Right lobe of liver (tissue), 4 donors: Measurements from ENCODE around the gene MCF2L2.

Experiments
- POLR2A ChIP-seq: fragments of 450-650 bp; IDR thresholded peaks from one replicate; pipeline ENCODE4 v1.6.1; 2017; ENCODE audit warnings: antibody characterized with exemption, mild to moderate bottlenecking
- TF ChIP-seq, protein P1 (sequence below), 4 donors: fragments of 200-600 bp in 3 of 4; fragments of 450-650 bp in 1 of 4; IDR thresholded peaks; one replicate each; pipeline versions ENCODE4 v1.5.1 to v1.8.0; 2016 to 2022; ENCODE audit warnings: antibody characterized with exemption in 4 of 4, mild to moderate bottlenecking in 2 of 4
- donor health status: DM: no; HTN: no; CAD: no.
- donor health status: DM: no; HTN: no; CAD: no.
- donor health status: DM: no; HTN: yes; CAD: no.

DNA sequence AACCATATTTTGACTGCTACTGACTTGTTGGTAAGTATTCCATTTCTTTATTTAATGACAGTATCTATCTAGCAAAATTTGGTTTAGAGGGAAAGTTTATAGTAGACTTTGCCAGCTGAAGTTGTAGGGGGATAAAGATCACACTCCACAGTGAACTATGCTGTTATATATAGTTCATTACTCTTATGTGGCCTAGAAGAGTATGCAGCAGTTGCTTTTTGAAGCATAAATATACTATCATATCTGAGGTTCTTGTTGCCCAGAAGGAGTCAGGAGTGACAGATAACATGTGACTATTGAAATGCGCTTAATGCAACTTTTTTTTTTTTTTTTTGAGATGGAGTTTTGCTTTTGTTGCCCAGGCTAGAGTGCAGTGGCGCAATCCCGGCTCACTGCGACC is 25.6 kb upstream of the MCF2L2 start:
- TF ChIP-seq POLR2A, result no peak
- TF ChIP-seq, protein P1, sequence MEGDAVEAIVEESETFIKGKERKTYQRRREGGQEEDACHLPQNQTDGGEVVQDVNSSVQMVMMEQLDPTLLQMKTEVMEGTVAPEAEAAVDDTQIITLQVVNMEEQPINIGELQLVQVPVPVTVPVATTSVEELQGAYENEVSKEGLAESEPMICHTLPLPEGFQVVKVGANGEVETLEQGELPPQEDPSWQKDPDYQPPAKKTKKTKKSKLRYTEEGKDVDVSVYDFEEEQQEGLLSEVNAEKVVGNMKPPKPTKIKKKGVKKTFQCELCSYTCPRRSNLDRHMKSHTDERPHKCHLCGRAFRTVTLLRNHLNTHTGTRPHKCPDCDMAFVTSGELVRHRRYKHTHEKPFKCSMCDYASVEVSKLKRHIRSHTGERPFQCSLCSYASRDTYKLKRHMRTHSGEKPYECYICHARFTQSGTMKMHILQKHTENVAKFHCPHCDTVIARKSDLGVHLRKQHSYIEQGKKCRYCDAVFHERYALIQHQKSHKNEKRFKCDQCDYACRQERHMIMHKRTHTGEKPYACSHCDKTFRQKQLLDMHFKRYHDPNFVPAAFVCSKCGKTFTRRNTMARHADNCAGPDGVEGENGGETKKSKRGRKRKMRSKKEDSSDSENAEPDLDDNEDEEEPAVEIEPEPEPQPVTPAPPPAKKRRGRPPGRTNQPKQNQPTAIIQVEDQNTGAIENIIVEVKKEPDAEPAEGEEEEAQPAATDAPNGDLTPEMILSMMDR (IDR thresholded peaks at IDR 0.05), result no peak
